ENCODE measurements around the gene GRB10.
A peak's percentile ranks its signal among the peaks of the same experiment; 100 is the strongest.

Gene GRB10

GRCh38 chr7:50632561-50633413, 149.9 kb downstream of the GRB10 start:
- DNase-seq (ENCODE audit: low spot score): peak; percentile 68

GRCh38 chr7:50631639-50632038, 151.1 kb downstream of the GRB10 start:
- DNase-seq (ENCODE audit: low spot score): no peak

- no peak for DNase-seq (ENCODE audit: low spot score)
Measured at GRCh38 chr7:50631100-50631499, 151.6 kb downstream of the GRB10 start.

- DNase-seq (ENCODE audit: low spot score): no peak
Measured at GRCh38 chr7:50629238-50629901, 153.3 kb downstream of the GRB10 start.

- no peak for DNase-seq (ENCODE audit: low spot score)
Measured at GRCh38 chr7:50628434-50629084, 154.1 kb downstream of the GRB10 start.

GRCh38 chr7:50627824-50628361, 154.8 kb downstream of the GRB10 start:
- no peak for DNase-seq (ENCODE audit: low spot score)

- no peak for DNase-seq (ENCODE audit: low spot score)
Measured at GRCh38 chr7:50626286-50626685, 156.4 kb downstream of the GRB10 start.

- DNase-seq (ENCODE audit: low spot score): no peak
Measured at GRCh38 chr7:50625360-50625759, 157.3 kb downstream of the GRB10 start.

- no peak for DNase-seq (ENCODE audit: low spot score)
Measured at GRCh38 chr7:50622821-50623220, 159.9 kb downstream of the GRB10 start.

GRCh38 chr7:50621973-50622490, 160.7 kb downstream of the GRB10 start:
- DNase-seq (ENCODE audit: low spot score): no peak

- no peak for DNase-seq (ENCODE audit: low spot score)
Measured at GRCh38 chr7:50621206-50621605, 161.5 kb downstream of the GRB10 start.

- peak; percentile 12 for DNase-seq (ENCODE audit: low spot score)
Measured at GRCh38 chr7:50620433-50620832, 162.3 kb downstream of the GRB10 start.

GRCh38 chr7:50619684-50620083, 163.0 kb downstream of the GRB10 start:
- peak; percentile 30 for DNase-seq (ENCODE audit: low spot score)

GRCh38 chr7:50618281-50618680, 164.4 kb downstream of the GRB10 start:
- no peak for DNase-seq (ENCODE audit: low spot score)

- DNase-seq (ENCODE audit: low spot score): no peak
Measured at GRCh38 chr7:50615519-50616080, 167.1 kb downstream of the GRB10 start.

GRCh38 chr7:50614721-50615518, 167.8 kb downstream of the GRB10 start:
- peak; percentile 22 for DNase-seq (ENCODE audit: low spot score)

GRCh38 chr7:50613473-50613872, 169.2 kb downstream of the GRB10 start:
- DNase-seq (ENCODE audit: low spot score): peak; percentile 29

- DNase-seq (ENCODE audit: low spot score): peak; percentile 14
Measured at GRCh38 chr7:50612704-50613103, 170.0 kb downstream of the GRB10 start.

GRCh38 chr7:50610521-50611277, 172.0 kb downstream of the GRB10 start:
- no peak for DNase-seq (ENCODE audit: low spot score)

GRCh38 chr7:50608196-50608906, 174.3 kb downstream of the GRB10 start:
- no peak for DNase-seq (ENCODE audit: low spot score)
